Hematopoietic multipotent progenitor cell treated with erythropoietin and hydrocortisone succinate and interleukin-3 and kit ligand, for 6 days (in vitro differentiated cells): ENCODE data around the gene RLBP1.

Experiments
- DNase-seq: peaks from one replicate; pipeline ENCODE4 v3.0.0-alpha.2; 2015

Gene RLBP1

GRCh38 chr15:89177633-89178306, 43.6 kb downstream of the RLBP1 start:
- DNase-seq, result peak; percentile 80

GRCh38 chr15:89177116-89177515, 44.3 kb downstream of the RLBP1 start:
- DNase-seq, result no peak

GRCh38 chr15:89175617-89176191, 45.7 kb downstream of the RLBP1 start:
- DNase-seq, result no peak

GRCh38 chr15:89174476-89174875, 46.9 kb downstream of the RLBP1 start:
- DNase-seq, result no peak

GRCh38 chr15:89172921-89173320, 48.5 kb downstream of the RLBP1 start:
- DNase-seq, result no peak

GRCh38 chr15:89171136-89172072, 50.0 kb downstream of the RLBP1 start:
- peak; percentile 71 for DNase-seq

- DNase-seq, result no peak
Observed at GRCh38 chr15:89170364-89170763, 51.0 kb downstream of the RLBP1 start.

GRCh38 chr15:89168316-89168833, 53.0 kb downstream of the RLBP1 start:
- no peak for DNase-seq

GRCh38 chr15:89167267-89168176, 53.9 kb downstream of the RLBP1 start:
- DNase-seq, result peak; percentile 48

- DNase-seq, result no peak
Observed at GRCh38 chr15:89165677-89166076, 55.7 kb downstream of the RLBP1 start.

GRCh38 chr15:89164712-89165211, 56.6 kb downstream of the RLBP1 start:
- no peak for DNase-seq

- DNase-seq, result no peak
Observed at GRCh38 chr15:89163271-89164055, 57.9 kb downstream of the RLBP1 start.

GRCh38 chr15:89161666-89162065, 59.7 kb downstream of the RLBP1 start:
- DNase-seq, result peak; percentile 50
